GM21528 (cell line): Measurements from ENCODE around the gene IFNA8.
A peak's percentile ranks its signal among the peaks of the same experiment; 100 is the strongest.
"Not testable (repeated sequence)": the region's sequence is repeated elsewhere in the genome, so short reads cannot be mapped to it uniquely, and the experiment has no call there.

ENCODE experiments used
- ATAC-seq: cut with Tn5 transposase; IDR thresholded peaks from one replicate; pipeline ENCODE4 v1.9.1; 2021; ENCODE audit warnings: mild to moderate bottlenecking, moderate library complexity; ENCODE audit not compliant: unreplicated experiment, low FRiP score

IFNA8 gene

DNA sequence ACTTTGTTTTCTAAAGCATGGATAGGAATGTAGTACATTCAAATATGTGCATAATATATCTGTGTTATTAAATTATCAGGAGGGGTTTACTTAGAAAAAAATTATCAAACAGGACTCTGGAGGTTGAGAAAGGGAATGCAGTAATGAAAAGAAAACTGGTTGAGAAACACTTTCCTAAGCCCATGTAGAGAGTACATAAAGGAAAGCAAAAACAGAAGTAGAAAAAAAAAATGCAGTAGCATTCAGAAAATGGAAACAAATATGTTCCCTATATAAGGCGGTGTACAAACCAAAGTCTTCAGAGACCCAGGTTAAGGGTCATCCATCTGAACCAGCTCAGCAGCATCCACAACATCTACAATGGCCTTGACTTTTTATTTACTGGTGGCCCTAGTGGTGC lies at the start of gene IFNA8:
Gene IFNA8 (plus strand): TSS at position 301 of the 400 bp plus-strand sequence. CDS start 60 bp downstream, at position 361.
- no peak for ATAC-seq

DNA sequence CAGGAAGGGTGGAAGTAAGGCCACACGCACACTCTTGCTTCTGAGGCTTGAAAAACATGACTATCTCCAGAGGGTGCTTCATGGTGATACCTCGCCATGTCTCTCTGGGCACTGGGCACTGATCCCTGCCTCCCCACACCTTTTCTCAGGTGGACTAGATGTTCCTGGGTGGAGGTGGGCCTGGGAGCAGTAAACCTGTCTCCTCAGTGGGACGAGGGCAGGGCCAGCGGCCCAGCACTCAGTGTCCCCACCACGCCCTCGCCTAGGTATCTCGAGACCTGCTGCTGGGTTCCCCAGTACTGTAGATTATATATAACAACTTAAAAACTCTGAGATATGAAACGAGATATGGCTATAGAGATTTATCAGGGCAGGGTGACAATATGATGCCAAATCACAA lies 46.6 kb upstream of the IFNA8 start:
- no peak for ATAC-seq

DNA sequence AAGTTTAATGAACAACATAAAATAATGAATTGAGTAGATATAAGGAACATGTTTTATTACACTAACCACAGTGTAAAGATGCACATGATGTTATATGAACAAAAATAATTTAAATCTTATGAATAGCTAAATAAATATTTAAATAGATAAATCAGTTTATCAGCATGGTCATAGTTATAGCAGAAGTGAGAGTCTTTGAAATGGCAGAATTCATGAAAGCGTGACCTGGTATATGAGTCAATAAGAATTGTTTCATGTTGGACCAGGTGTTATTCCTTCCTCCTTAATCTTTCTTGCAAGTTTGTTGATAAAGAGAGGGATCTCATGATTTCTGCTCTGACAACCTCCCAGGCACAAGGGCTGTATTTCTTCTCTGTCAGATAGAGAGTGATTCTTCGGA lies 41.7 kb upstream of the IFNA8 start:
- ATAC-seq: peak; percentile 85

DNA sequence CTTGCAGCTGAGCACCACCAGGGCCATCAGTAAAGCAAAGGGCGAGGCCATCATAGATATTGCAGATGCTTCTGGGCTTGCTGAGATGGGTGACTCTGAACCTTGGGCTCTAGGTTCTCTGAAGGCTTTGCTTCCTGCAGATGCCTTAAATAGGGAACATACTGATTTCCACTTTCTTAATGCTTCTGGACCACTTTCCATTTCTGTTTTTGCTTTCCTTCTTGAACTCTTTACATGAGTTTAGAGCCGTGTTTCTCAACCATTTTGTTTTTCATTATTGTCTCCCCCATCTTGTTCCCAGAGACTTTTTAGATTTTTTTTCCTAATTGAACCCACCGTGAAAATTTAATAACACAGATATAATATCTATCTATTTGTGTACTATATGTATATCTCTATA lies 41.0 kb upstream of the IFNA8 start, which contains the start of gene IFNA13:
Gene IFNA13 (minus strand): TSS at position 101 of the 400 bp plus-strand sequence. CDS start 47 bp downstream, at position 54.
- ATAC-seq: no peak

DNA sequence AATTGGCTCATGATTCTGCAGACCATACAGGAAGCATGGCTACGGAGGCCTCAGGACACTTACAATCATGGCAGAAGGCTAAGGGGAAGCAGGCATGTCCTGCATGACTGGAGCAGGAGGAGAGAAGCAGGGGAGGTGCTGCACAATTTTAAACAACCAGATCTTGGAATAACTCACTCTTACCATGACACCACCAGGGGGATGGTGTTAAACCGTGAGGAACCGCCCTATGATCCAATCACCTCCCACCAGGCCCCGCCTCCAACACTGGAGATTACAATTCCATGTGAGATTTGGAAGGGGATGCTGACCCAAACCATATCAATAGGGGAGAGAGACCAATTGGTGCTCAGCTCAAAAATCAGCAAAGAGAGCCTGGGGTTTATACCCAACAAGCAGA lies 37.5 kb upstream of the IFNA8 start:
- not testable (repeated sequence) for ATAC-seq

DNA sequence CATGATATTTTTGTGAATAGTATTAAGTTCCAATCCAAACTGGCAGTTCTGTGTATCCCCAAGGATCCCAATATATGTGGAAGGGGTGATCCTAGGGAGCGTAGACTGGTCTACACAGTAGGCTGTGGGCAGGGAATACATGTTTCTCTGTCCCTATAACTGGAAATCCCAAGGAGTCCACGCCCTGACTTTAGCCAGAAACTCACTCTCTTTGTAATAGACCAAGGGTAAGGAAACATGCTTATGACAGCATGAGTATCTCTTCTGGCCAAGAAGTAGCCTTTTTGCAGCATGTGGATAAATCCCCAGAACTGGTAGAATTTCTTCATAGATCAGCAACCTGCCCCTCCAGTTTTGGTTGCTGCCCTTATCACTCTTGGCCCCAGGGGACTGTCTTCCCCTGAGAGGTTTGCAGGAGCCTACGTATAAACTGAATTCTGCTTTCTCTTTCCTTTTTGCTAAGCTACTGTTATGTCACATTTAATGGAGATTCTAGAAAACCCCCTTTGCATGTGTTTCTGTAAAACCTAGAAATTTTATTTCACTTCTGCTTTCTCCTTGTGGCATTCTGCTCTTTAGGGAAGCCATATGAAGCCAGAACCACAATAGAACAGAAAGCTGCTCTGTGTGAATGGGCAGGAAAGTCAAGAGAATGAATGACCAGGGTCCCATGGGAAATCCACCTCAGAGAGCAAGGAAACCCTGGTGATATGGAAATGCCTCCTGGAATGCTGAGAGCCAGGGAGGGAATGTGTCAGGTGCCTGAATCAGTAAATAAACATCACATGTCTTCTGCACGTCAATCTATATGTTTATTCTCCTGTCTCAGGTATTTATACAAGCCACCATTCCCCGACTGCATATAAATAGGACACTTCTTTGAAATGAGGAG lies 27.2 kb upstream of the IFNA8 start:
- peak; percentile 99 for ATAC-seq

DNA sequence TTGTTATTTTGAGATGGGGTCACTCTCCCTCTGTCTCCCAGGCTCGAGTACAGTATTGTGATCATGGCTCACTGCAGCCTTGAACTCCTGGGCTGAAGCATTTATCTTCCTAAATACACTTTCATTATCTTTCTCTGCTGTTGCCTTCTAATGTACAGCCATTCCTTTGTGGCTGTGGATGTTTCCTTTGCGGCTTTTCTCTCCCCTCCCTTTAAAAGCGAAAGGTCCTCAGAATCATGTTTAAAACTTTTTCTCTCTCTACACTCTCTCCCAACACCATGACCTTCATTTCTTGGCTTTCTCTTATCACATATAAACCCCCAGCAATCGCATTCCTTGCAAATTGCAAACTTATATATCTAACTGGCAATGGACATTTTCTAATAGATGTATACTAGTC lies 25.3 kb upstream of the IFNA8 start:
- ATAC-seq: no peak

DNA sequence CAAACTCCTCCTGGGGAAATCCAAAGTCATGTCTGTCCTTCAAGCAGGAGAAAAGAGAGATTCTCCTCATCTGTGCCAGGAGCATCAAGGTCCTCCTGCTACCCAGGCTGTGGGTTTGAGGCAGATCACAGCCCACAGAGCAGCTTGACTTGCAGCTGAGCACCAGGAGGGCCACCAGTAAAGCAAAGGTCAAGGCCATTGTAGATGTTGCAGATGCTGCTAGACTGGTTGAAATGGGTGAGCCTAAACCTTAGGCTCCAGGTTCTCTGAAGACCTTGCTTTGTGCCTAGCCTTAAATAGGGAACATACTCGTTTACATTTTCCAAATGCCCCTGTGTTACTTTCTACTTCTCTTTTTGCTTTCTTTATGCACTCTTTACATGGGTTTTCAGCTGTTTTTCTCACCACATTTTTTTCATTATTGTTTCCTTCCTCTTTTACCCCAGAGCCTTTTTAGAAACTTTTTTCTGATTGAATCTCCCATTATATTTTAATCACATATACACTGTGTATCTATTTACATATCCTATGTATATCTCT lies 23.7 kb upstream of the IFNA8 start, which contains the start of gene IFNA2:
Gene IFNA2 (minus strand): TSS at position 268 of the 540 bp plus-strand sequence. CDS start 69 bp downstream, at position 199.
- ATAC-seq: no peak

DNA sequence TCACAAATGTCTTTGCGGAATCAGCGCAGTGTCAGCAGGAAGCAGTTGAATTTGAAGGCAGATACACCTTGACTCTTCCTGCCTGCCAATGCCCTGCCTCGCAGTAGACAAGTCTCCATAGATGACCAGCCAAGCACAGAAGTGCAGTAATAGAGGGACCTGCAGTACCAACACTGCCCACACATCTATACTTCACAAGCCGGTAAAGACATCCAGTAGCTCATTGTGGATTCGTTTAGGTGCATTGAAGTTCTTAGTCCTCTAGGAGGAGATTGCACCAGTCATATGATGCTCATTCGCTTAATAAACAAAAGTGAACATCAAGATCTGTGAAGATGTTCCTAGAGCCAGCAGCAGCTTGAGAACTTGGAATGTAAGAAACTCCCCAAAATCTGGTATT lies 16.6 kb upstream of the IFNA8 start:
- ATAC-seq: peak; percentile 86

DNA sequence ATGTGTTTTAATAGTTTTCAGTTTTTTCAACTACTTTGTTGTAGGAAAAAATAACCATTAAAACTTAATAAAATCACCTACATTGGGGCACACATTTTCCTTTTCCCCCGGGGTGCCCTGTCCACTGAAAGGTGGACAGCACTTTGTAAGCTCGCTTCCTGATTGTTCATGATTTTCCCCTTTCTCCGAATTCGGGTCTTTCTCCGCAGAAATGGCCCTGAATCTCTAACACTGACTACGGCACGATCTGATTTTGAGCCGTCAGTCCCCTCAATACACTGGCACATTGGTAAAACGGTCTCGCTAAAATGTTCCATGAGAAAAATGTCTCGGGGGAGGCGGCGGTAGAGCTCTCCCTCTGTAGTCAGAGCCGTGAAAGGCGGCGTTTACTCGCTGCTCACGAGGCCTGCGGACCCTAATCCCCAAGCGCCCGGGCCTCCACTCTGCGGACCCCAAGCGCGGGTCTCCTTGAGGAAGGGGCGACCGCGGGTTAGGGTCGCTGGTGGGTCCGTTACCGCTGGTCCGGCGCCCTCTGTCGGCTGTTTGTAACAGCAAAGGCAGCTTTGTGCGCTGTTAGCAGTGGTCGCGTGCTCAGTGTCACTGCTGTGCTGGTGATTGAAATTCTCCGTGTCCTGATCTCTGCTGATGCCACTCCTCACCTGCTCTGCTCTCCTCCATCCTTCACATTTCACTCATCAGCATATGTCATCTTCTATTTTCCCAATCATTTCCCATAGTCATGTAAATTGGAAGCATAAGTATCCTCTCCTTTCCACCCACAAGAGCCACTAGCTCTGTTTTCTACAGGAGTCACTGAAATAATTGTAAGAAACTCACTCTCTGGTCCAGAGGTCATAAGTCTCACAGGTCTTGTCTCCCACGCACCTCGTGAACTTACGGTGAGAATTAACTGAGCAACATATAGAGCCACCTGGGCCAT lies 12.9 kb upstream of the IFNA8 start:
- ATAC-seq: peak; percentile 71

DNA sequence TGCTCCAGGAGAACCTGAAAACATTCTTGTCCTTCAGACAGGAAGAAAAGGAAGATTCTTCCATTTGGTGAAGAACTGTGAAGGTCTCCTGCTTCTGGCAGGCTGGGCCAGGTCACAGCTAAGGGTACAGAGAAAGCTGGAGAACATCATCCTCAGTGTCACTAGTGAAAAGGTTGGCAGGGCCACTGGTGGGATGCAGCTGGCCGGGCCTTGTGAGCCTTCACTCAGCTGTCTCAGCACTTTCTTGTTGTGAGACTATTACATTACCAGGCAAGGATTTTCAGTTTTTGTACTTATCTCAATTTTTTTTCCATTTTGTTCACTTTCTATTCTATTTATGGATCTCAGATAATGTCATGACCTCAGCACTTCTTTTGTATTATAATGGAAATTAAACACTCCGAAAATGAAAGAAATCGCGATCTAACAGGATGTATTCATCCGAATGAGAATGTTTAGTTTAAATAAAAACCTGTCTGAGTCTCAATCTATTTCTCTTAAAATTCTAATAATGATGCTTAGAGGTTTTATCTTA lies 9.9 kb upstream of the IFNA8 start:
- ATAC-seq: no peak

DNA sequence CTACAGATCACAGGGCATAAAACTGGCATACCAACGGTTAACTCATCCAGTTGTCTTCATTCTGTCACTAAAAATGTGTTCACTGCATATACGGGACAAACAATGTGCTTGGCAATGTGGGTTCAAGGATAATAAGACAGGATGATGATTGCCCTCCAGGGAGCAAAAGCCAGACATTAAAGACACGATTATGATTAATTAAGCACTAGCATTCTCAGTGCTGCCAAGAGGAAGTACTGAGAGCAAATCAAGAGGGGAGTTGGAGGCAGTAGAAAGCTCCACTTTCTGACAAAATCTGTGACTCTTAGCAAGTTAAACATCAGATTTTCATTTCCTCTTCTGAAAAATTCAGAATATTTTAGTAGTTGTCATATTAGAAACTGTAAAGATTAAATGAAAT lies 9.0 kb upstream of the IFNA8 start:
- no peak for ATAC-seq

DNA sequence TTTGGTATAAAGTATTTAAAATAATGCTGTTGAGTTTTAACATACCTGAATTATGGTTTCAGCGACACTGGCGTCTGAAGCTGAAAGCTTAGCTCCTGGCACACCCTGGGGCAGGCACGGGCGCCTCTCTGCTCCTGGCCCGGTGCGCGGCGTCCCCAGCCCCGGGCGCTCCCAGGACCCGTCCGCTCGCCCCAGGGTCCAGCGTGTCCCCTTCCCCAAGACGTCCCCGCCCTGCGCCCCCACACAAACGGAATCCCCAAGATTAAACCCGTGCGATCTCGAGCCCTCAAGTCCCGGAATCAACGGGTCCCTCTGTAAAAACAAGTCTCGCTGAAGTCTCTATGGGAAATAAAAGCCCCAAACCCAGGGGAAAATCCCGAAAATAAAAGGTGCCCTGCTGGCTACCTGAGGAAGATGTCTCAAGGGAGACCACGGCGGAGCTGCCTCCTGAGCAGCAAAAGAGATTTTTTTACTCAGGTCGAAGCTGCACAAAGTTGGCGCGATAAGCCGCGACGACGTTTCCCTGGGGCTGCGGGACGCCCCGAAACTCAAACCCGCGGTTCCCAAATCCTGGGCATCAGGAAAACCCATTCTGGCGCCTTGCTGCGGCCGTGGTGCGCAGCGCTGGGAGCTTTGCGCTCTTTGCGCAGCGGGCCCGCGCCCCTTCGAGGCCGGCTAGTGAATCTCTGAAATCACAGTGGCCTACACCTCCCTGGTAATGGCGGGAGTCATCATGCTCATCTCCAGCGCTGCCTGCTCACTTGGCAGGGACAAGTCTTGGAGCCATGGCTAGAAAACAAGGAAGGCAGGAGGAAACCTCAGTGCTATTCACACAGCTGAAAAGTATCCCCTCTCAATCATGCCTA lies 6.3 kb upstream of the IFNA8 start:
- ATAC-seq: peak; percentile 47

DNA sequence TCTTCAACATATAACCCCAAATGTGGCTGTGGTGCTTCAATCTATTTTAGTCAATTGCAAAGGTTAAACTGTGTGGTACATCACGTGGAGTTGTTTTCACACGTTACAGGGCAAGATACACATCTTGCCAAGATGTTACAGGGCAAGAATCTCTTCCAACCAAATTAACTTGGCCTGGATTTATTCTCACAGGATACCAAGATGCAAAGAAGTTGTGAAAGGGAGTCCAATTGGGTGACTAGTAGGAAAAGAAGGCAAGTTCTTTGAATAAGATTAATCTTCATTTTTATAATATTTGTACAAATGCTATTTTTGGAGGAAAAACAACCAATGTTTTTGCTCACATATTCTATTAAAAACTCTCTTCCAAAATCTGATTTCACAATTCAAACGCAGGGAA lies 4.8 kb upstream of the IFNA8 start:
- no peak for ATAC-seq

DNA sequence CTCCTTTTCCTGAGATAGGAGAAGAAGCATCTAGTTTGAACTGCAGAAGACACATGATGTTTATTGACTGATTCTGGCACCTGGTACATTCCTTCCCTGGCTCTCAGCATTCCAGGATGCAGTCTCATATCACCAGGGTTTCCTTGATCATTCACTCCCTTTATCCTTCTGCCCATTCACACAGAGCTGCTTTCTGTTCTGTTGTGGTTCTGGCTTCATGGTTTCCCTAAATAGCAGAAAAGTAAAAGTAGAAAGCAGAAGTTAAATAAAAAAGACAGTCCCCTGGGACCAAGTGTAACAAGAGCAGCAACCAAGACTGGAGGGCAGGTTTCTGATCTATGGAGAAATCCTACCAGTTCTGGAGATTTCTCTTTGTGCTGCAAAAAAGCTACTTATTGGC lies 3.2 kb downstream of the IFNA8 start:
- ATAC-seq: no peak

DNA sequence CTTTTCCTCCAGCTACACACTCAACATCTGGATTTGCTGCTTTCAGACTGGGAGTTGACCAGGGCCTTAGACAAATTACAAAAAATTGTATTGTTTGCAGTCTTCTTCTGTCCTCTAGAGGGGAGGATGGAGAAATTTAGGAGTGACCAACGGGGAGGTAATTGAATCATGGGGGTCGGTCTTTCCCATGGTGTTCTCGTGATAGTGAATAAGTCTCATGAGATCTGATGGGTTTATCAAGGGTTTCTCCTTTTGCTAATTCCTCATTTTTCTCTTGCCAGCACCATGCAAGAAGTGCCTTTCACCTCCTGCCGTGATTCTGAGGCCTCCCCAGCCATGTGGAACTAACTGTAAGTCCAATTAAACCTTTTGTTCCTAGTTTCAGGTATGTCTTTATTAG lies 4.2 kb downstream of the IFNA8 start:
- ATAC-seq: no peak

DNA sequence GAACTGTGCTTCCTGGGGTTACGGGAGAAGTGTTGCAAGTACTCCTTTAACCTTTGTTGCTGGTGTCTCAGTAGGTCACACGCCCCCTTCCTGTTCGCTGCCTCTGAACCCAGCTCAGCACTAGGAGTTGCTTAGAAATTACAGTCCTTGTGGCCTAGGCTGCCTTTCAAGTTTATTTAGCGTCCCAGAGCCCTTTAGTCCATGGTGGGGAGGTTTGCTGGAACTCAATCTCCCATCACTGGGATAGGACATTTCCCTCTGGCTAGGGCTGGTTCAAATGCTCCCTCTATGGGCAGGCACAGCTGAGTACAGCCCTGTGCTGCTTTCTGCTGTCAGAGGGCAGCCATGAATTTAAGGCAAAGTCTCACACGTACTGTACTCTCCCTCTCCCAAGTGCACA lies 4.7 kb downstream of the IFNA8 start:
- ATAC-seq: no peak

DNA sequence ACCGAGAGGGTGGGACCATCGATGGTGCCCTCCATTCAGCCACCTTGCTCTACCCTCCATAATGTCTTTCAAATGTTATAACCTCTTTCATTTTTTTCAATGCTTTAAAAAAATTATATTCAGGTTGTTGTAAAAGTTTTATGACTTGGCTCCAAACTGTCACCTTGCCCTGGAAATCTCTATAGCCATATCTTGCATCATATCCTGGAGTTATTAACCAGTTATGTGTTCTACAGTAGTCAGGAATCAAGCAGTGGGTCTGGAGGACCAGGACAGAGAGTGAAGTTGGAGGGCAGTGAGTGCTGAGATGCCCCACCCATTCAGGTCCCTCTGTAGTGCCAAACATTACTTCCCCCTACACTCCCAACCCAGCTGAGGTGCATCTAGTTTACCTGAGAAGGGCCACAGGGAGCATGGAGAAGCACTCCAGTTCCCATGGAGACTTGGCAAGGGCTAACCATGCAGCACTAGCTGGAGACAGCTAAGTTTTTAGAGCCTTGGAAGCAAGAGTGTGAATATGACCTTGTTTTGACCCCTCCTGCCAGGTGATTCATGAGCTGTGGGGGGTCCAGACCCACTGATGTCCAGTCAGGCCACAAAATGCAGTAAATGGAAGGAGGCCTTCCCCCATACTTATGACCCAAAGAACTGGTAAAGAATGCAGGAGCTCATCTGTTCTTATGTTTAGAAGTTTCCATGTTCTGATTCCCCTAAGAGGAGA lies 5.5 kb downstream of the IFNA8 start:
- ATAC-seq: no peak
